ENCODE results near the gene CDCA7L. TPM values are rescaled to one million over a fixed set of nuclear protein-coding genes. Genes with fewer than 3 reads are reported as not detected.
A peak's percentile ranks its signal among the peaks of the same experiment; 100 is the strongest.

The CDCA7L gene
- total and polyA plus RNA-seq, 4 donors = 9.8 to 51.1 (median 21.5) TPM

DNA sequence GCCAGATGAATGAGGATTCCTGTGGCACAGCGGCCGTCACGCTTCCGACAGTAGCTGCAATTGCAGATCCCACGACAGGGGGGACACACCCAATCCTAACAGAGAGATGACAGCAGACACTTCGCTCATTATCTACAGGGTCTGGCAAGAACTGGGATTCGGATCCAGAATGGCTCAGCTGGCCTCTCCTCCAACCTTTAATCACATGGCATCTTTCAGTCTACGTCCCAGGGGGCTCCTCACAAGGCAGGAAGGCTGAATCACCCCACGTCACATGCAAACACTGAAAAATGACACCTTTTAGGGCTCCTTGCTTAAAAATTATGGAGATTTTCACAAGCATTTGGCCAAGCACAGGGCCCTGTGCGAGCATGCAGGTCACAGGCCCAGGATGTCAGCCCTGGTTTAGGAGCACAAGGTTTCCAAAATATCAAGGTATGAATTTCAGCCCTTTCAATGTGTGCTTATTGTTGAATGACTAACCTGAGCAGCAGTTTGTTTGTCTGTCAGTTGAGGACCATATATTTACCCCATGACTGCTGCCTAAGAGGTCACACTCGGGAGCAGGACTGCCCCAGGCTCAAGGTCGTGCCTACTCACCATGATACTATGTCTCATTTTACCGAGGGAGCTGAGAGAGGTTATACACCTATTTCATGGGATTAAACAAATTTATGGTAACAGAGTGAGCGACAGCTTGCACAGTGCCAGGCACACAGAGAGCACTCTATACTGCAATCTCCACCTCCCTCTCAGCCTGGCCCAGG lies 42.5 kb downstream of the CDCA7L start:
- peaks cover 13 to 35% (median 28%) of the 10 kb centered on the region in 4 donors for H3K36me3 ChIP-seq (ENCODE audit: control insufficient read depth in 4 of 4, insufficient read depth in 4 of 4, low read length in 4 of 4)
- 96 to 98% methylated on average over 14 of the region's 14 CpGs for WGBS, 2 donors
- TF ChIP-seq, protein P1, sequence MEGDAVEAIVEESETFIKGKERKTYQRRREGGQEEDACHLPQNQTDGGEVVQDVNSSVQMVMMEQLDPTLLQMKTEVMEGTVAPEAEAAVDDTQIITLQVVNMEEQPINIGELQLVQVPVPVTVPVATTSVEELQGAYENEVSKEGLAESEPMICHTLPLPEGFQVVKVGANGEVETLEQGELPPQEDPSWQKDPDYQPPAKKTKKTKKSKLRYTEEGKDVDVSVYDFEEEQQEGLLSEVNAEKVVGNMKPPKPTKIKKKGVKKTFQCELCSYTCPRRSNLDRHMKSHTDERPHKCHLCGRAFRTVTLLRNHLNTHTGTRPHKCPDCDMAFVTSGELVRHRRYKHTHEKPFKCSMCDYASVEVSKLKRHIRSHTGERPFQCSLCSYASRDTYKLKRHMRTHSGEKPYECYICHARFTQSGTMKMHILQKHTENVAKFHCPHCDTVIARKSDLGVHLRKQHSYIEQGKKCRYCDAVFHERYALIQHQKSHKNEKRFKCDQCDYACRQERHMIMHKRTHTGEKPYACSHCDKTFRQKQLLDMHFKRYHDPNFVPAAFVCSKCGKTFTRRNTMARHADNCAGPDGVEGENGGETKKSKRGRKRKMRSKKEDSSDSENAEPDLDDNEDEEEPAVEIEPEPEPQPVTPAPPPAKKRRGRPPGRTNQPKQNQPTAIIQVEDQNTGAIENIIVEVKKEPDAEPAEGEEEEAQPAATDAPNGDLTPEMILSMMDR (IDR thresholded peaks at IDR 0.05; ENCODE audit: control extremely low read depth, extremely low read depth) = no peak

GRCh38 chr7:21902240-21902639 lies 43.5 kb downstream of the CDCA7L start:
- no peak overlapping the region for H3K4me3 ChIP-seq
- no peak for DNase-seq
- H3K27me3 ChIP-seq (ENCODE audit: control insufficient read depth in 3 of 3, insufficient read depth in 3 of 3, low read length in 2 of 3) = no peaks in the 10 kb centered on the region
- peak; percentile 23 for ATAC-seq (ENCODE audit: insufficient read depth, low FRiP score)
- H3K9me3 ChIP-seq (ENCODE audit: control insufficient read depth in 4 of 4, insufficient read depth in 3 of 4, low read length in 3 of 4) = no peaks in the 10 kb centered on the region
- no peak overlapping the region for H3K9ac ChIP-seq (ENCODE audit: insufficient read depth in 1 of 2, low read length in 2 of 2)
- H3K36me3 ChIP-seq (ENCODE audit: control insufficient read depth in 4 of 4, insufficient read depth in 4 of 4, low read length in 4 of 4) = peaks cover 13 to 30% (median 26%) of the 10 kb centered on the region in 4 donors
- H3K4me1 ChIP-seq (ENCODE audit: control insufficient read depth in 5 of 5, insufficient read depth in 5 of 5, low read length in 5 of 5) = no peaks in the 10 kb centered on the region
- 79 to 87% methylated on average over 5 of the region's 5 CpGs for WGBS, 2 donors
- no peak overlapping the region for H3K27ac ChIP-seq (ENCODE audit: low read depth in 1 of 2, low read length in 1 of 2)
- TF ChIP-seq, protein P1 (IDR thresholded peaks at IDR 0.05; ENCODE audit: control extremely low read depth, extremely low read depth) = no peak

More for the DNA sequence above, 42.5 kb downstream of the CDCA7L start:
- no peak for ATAC-seq (ENCODE audit: insufficient read depth, low FRiP score)
- Histone ChIP-seq H3K27me3 (ENCODE audit: control insufficient read depth in 3 of 3, insufficient read depth in 3 of 3, low read length in 2 of 3) (no peaks in the 10 kb centered on the region), H3K4me1 (ENCODE audit: control insufficient read depth in 5 of 5, insufficient read depth in 5 of 5, low read length in 5 of 5) (peaks cover 0 to 3% (median 0%) of the 10 kb centered on the region in 5 donors), H3K4me3 (no peak overlapping the region), H3K27ac (ENCODE audit: low read depth in 1 of 2, low read length in 1 of 2) (no peak overlapping the region), H3K9me3 (ENCODE audit: control insufficient read depth in 4 of 4, insufficient read depth in 3 of 4, low read length in 3 of 4) (no peaks in the 10 kb centered on the region), H3K9ac (ENCODE audit: insufficient read depth in 1 of 2, low read length in 2 of 2) (no peak overlapping the region)
- no peak for DNase-seq

DNA sequence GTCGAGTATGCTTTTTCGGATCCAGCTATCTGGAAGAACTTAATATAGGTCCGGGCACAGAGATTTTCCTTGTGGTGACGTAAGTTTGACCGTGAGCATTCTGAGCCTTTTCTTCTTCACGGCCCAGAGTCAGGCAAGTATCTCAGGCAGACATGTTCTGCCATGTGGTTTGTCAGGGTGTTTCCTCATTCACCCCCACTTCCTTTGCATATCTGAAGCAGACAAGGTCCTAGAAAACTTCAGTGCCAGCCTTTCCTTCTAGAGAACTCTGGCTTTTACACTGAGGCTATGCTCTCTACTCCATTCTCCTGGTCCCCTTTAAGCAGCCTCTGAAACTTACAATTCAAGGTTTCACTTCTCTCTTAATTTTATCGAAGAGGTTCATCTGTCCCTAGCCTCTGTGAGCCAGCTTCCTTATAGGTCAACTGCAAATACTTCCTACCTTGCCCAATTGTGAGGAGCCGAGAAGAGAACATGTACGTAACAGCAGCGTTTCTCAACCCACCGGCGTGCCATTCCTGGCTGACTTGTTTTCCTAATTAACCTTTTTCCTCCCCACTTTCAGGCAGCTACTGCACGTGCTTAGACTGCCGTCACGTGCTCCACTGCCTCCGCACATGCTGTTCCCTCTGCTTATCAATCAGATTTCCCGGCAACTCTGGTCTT lies 47.3 kb downstream of the CDCA7L start:
- ATAC-seq (ENCODE audit: insufficient read depth, low FRiP score) (no peak), DNase-seq (no peak)

More for the DNA sequence above, 47.3 kb downstream of the CDCA7L start:
- Histone ChIP-seq H3K27me3 (ENCODE audit: control insufficient read depth in 3 of 3, insufficient read depth in 3 of 3, low read length in 2 of 3) (no peaks in the 10 kb centered on the region), H3K36me3 (ENCODE audit: control insufficient read depth in 4 of 4, insufficient read depth in 4 of 4, low read length in 4 of 4) (peaks cover 2 to 13% (median 7%) of the 10 kb centered on the region in 4 donors), H3K27ac (ENCODE audit: low read depth in 1 of 2, low read length in 1 of 2) (peak overlapping the region; percentile 40 to 65), H3K4me3 (no peak overlapping the region), H3K4me1 (ENCODE audit: control insufficient read depth in 5 of 5, insufficient read depth in 5 of 5, low read length in 5 of 5) (no peaks in the 10 kb centered on the region), H3K9me3 (ENCODE audit: control insufficient read depth in 4 of 4, insufficient read depth in 3 of 4, low read length in 3 of 4) (no peaks in the 10 kb centered on the region), H3K9ac (ENCODE audit: insufficient read depth in 1 of 2, low read length in 2 of 2) (no peak overlapping the region)
- TF ChIP-seq, protein P1 (IDR thresholded peaks at IDR 0.05; ENCODE audit: control extremely low read depth, extremely low read depth) = no peak
- 33 to 67% methylated on average over 17 of the region's 17 CpGs for WGBS, 2 donors
